Stimulated activated CD8-positive, alpha-beta memory T cell treated with anti-CD3 and anti-CD28 coated beads, Interleukin-4, amount 100 ng/mL, for 1 hour (primary cell): ENCODE data around the gene ST7L.
"Not testable (repeated sequence)": the region's sequence is repeated elsewhere in the genome, so short reads cannot be mapped to it uniquely, and the experiment has no call there.

ENCODE experiments used
- DNase-seq, 2 donors: peaks; one replicate each; pipeline ENCODE4 v3.0.0-alpha.2; 2020; ENCODE audit warnings: low read depth in 2 of 2, low spot score in 1 of 2

Gene ST7L

DNA sequence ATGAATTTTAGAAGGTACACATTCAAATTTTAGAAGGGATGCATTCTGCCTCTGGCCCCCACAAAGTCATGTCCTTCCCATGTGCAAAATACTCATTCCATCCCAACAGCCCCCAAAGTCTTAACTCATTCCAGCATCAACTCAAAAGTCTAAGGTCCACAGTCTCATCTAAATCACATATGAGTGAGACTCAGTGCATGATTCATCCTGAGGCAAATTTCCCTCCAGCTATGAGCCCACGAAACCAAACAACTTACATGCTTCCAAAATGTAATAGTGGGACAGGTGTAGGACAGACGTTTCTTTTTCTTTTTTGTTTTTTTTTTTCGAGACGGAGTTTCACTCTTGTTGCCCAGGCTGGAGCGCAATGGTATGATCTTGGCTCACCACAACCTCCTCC lies 122.7 kb downstream of the ST7L start:
- no peak for DNase-seq

- DNase-seq, result no peak
Measured at GRCh38 chr1:112493351-112493750, 125.6 kb downstream of the ST7L start.

DNA sequence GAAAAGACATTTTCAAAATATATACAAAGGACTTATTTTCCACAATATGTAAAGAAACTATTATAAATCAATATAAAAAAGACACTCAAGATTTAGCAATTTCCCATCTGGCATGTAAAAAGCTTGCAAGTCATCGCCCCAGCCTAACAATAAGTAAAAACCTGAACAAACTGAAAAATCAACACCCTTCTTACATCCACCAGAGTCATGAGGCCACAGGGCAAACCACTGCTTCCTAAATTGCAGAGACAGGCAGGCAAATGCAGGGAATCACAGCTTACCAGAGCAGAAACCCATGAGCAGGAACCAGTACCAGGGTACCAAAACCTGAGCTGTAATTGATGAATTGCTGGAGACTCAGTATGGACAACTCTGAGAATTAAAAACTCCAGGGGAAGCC lies 126.9 kb downstream of the ST7L start:
- no peak for DNase-seq

DNA sequence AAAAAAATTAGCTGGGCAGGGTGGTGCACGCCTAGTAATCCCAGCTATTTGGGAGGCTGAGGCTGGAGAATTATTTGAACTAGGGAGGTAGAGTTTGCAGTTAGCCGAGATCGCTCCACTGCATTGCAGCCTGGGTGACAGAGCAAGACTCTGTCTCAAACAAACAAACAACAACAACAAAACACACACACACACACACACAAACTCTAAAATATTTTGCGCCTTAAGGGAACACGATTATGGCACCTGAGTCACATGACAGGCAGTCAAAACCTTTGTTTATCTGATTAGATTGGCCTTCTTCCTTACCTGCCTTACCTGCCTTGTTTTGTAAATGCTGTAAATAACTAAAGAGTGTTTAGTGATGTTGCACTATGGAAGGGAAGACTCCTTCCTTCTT lies 130.8 kb downstream of the ST7L start:
- DNase-seq, result no peak

DNA sequence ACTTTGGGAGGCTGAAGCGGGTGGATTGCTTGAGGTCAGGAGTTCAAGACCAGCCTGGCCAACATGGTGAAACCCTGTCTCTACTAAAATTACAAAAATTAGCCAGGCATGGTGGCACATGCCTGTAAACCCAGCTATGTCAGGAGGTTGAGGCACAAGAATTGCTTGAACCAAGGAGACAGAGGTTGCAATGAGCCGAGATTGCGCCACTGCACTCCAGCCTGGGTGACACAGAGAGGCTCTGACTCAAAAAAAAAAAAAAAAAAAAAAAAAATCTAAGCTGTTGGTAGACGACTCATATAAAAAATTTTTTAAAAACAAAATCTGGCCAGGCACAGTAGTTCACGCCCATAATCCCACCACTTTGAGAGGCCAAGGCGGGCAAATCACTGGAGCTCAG lies 131.3 kb downstream of the ST7L start:
- not testable (repeated sequence) for DNase-seq

GRCh38 chr1:112486063-112486462 lies 132.9 kb downstream of the ST7L start:
- not testable (repeated sequence) for DNase-seq

DNA sequence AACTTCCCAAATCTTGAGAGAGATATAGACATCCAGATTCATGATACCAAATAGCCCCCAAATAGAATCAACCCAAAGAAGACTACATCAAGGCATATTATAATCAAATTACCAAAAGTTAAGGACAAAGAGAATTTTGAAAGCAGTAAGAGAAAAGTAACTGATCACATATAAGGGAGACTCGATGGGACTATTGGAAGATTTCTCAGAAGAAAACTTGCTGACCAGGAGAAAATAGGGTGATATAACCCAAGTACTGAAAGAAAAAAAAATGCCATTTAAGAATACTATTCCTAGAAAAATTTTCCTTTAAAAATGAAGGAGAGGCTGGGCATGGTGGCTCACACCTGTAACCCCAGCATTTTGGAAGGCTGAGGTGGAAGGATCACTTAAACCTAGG lies 140.6 kb downstream of the ST7L start:
- DNase-seq, result no peak

GRCh38 chr1:112477550-112477949 lies 141.4 kb downstream of the ST7L start:
- DNase-seq, result no peak
